OCI-LY1 (cell line): ENCODE results near the gene U2AF1L4.
"Not testable (repeated sequence)": the region's sequence is repeated elsewhere in the genome, so short reads cannot be mapped to it uniquely, and the experiment has no call there.

Experiments used
- H2AFZ ChIP-seq: fragments of 200-600 bp; sonication (generic), shearing (Covaris generic); 2 replicates; pipeline ENCODE4 v1.6.0; 2014; ENCODE audit warnings: antibody characterized with exemption, mild to moderate bottlenecking, low read length
- H3F3A ChIP-seq: fragments of 200-600 bp; sonication (generic), shearing (Covaris generic); 2 replicates; pipeline ENCODE4 v1.6.0; 2014; ENCODE audit warnings: mild to moderate bottlenecking, antibody characterized with exemption, low read length, moderate library complexity; ENCODE audit not compliant: insufficient read depth
- H3K27ac ChIP-seq: fragments of 200-600 bp; sonication (generic); 2 replicates; pipeline ENCODE4 v1.5.1; 2014; ENCODE audit warnings: low read length, mixed run types, mild to moderate bottlenecking, low read depth; ENCODE audit not compliant: poor library complexity, severe bottlenecking
- H3K27me3 ChIP-seq: fragments of 200-600 bp; sonication (generic); 2 replicates; pipeline ENCODE4 v1.6.0; 2014; ENCODE audit warnings: antibody characterized with exemption, mild to moderate bottlenecking, low read length, moderate library complexity; ENCODE audit not compliant: insufficient read depth
- H3K36me3 ChIP-seq: fragments of 200-600 bp; sonication (generic); 2 replicates; pipeline ENCODE4 v1.6.1; 2014; ENCODE audit warnings: mild to moderate bottlenecking, antibody characterized with exemption, low read length, moderate library complexity, mixed read lengths; ENCODE audit not compliant: insufficient read depth
- H3K4me1 ChIP-seq: fragments of 200-600 bp; sonication (generic); 2 replicates; pipeline ENCODE4 v1.5.1; 2014; ENCODE audit warnings: mild to moderate bottlenecking, low read length, moderate library complexity; ENCODE audit not compliant: insufficient read depth, severe bottlenecking
- H3K4me2 ChIP-seq: fragments of 200-600 bp; sonication (generic), shearing (Covaris generic); 2 replicates; pipeline ENCODE4 v1.6.1; 2014; ENCODE audit warnings: low read length
- H3K4me3 ChIP-seq: fragments of 200-600 bp; sonication (generic); 2 replicates; pipeline ENCODE4 v1.5.1; 2014; ENCODE audit warnings: low read length, low read depth, mild to moderate bottlenecking, mixed read lengths; ENCODE audit not compliant: poor library complexity, severe bottlenecking
- H3K79me2 ChIP-seq: fragments of 200-600 bp; shearing (Covaris generic); 2 replicates; pipeline ENCODE4 v1.6.1; 2016; ENCODE audit warnings: mixed run types, low read length, mixed read lengths; ENCODE audit not compliant: insufficient read depth
- H3K9ac ChIP-seq: fragments of 200-600 bp; sonication (generic), shearing (Covaris generic); 2 replicates; pipeline ENCODE4 v1.6.1; 2014; ENCODE audit warnings: mild to moderate bottlenecking, low read length, mixed read lengths
- H3K9me2 ChIP-seq: fragments of 200-600 bp; sonication (generic), shearing (Covaris generic); 2 replicates; pipeline ENCODE4 v1.6.1; 2014; ENCODE audit warnings: low read depth, mild to moderate bottlenecking, low read length, mixed read lengths
- H3K9me3 ChIP-seq: fragments of 200-600 bp; shearing (Covaris generic); 2 replicates; pipeline ENCODE4 v1.6.1; 2014; ENCODE audit warnings: low read length, mixed read lengths
- H4K20me1 ChIP-seq: fragments of 200-600 bp; sonication (generic), shearing (Covaris generic); 2 replicates; pipeline ENCODE4 v1.6.0; 2016; ENCODE audit warnings: mild to moderate bottlenecking, low read length; ENCODE audit not compliant: insufficient read depth
- EZH2 ChIP-seq: fragments of 200-600 bp; sonication (generic), shearing (Covaris generic); IDR thresholded peaks from 2 replicates; pipeline ENCODE4 v1.8.0; 2017; ENCODE audit warnings: borderline replicate concordance, mixed run types, mild to moderate bottlenecking, antibody characterized with exemption, low read length, moderate library complexity, mixed read lengths
- TF ChIP-seq, protein P1 (sequence below): fragments of 200-600 bp; sonication (generic), shearing (Covaris generic); IDR thresholded peaks from 2 replicates; pipeline ENCODE4 v1.5.1; 2017; ENCODE audit warnings: mild to moderate bottlenecking, antibody characterized with exemption, low read length, moderate library complexity, mixed read lengths

Gene U2AF1L4

GRCh38 chr19:35727053-35727955 lies 17.9 kb downstream of the U2AF1L4 start:
- Histone ChIP-seq H4K20me1 (no peaks in the 10 kb centered on the region), H3K27me3 (no peaks in the 10 kb centered on the region), H3K9me3 (no peaks in the 10 kb centered on the region), H3F3A (no peaks in the 10 kb centered on the region), H3K9ac (no peak overlapping the region), H3K27ac (no peak overlapping the region), H3K4me1 (no peaks in the 10 kb centered on the region), H3K36me3 (peaks cover 96% of the 10 kb centered on the region), H3K9me2 (no peaks in the 10 kb centered on the region), H3K4me2 (no peak overlapping the region), H3K4me3 (no peak overlapping the region), H2AFZ (no peak overlapping the region), H3K79me2 (no peaks in the 10 kb centered on the region)
- TF ChIP-seq, protein P1, sequence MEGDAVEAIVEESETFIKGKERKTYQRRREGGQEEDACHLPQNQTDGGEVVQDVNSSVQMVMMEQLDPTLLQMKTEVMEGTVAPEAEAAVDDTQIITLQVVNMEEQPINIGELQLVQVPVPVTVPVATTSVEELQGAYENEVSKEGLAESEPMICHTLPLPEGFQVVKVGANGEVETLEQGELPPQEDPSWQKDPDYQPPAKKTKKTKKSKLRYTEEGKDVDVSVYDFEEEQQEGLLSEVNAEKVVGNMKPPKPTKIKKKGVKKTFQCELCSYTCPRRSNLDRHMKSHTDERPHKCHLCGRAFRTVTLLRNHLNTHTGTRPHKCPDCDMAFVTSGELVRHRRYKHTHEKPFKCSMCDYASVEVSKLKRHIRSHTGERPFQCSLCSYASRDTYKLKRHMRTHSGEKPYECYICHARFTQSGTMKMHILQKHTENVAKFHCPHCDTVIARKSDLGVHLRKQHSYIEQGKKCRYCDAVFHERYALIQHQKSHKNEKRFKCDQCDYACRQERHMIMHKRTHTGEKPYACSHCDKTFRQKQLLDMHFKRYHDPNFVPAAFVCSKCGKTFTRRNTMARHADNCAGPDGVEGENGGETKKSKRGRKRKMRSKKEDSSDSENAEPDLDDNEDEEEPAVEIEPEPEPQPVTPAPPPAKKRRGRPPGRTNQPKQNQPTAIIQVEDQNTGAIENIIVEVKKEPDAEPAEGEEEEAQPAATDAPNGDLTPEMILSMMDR, result no peak
- TF ChIP-seq EZH2, result no peak

- Histone ChIP-seq H2AFZ (no peak overlapping the region), H3K9ac (no peak overlapping the region), H3K9me3 (no peaks in the 10 kb centered on the region), H3K9me2 (no peaks in the 10 kb centered on the region), H3K27ac (no peak overlapping the region), H4K20me1 (no peaks in the 10 kb centered on the region), H3F3A (no peaks in the 10 kb centered on the region), H3K79me2 (no peaks in the 10 kb centered on the region), H3K4me1 (no peaks in the 10 kb centered on the region), H3K4me2 (no peak overlapping the region), H3K36me3 (peaks cover 90% of the 10 kb centered on the region), H3K27me3 (no peaks in the 10 kb centered on the region), H3K4me3 (no peak overlapping the region)
- no peak for TF ChIP-seq EZH2
- TF ChIP-seq, protein P1, result no peak
Measured at GRCh38 chr19:35725216-35725861, 19.9 kb downstream of the U2AF1L4 start.

DNA sequence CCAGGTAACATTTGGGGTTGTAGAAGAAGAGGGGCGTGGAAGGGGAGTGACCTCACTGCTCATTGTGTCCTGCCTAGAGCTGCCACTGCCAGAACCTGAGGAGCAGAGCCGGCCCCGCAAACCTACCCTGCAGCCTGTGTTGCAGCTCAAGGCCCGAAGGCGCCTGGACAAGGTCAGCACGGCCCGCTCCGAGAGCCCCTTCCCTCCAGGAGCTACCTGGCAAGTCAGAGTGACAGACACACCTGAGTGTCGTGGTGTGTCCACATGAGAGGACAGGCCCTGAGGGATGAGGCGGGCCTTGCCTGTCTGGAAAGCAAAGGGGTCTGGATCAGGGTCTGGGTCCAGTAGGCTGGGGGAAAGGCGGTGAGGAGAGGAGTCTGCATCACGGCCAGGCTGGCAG lies 20.7 kb downstream of the U2AF1L4 start:
- H4K20me1 ChIP-seq, result no peaks in the 10 kb centered on the region
- H3K36me3 ChIP-seq, result peaks cover 89% of the 10 kb centered on the region

GRCh38 chr19:35724132-35724531 lies 21.1 kb downstream of the U2AF1L4 start:
- peaks cover 87% of the 10 kb centered on the region for H3K36me3 ChIP-seq
- not testable (repeated sequence) for H2AFZ ChIP-seq, H3K4me2 ChIP-seq, H3K4me1 ChIP-seq, H3K9me3 ChIP-seq, H3K27ac ChIP-seq, H3K4me3 ChIP-seq, H3F3A ChIP-seq, H3K27me3 ChIP-seq, H3K9ac ChIP-seq, H3K9me2 ChIP-seq, H4K20me1 ChIP-seq, H3K79me2 ChIP-seq

More for the DNA sequence above, 20.7 kb downstream of the U2AF1L4 start:
- H3K79me2 ChIP-seq, result no peaks in the 10 kb centered on the region; the same call in 1 of the 2 replicates
- no peak for TF ChIP-seq EZH2
- TF ChIP-seq, protein P1, result no peak
- H3K4me3 ChIP-seq, result no peak overlapping the region
- no peak overlapping the region for H3K27ac ChIP-seq
- H2AFZ ChIP-seq, result no peak overlapping the region
- H3K27me3 ChIP-seq, result no peaks in the 10 kb centered on the region
- no peaks in the 10 kb centered on the region for H3K9me3 ChIP-seq
- no peak overlapping the region for H3K9ac ChIP-seq
- no peaks in the 10 kb centered on the region for H3K9me2 ChIP-seq
- H3K4me2 ChIP-seq, result no peak overlapping the region
- H3K4me1 ChIP-seq, result peaks cover 2% of the 10 kb centered on the region
- no peaks in the 10 kb centered on the region for H3F3A ChIP-seq
